Pons (tissue), 1 donor: ENCODE measurements around the gene DNAJA2.
"Not testable (repeated sequence)": the region's sequence is repeated elsewhere in the genome, so short reads cannot be mapped to it uniquely, and the experiment has no call there.

ENCODE experiments used
- DNase-seq: peaks from one replicate; pipeline ENCODE4 v3.0.0-alpha.2; 2016; ENCODE audit warnings: low spot score

Gene DNAJA2

GRCh38 chr16:46975165-46975564, 1.7 kb upstream of the DNAJA2 start:
- no peak for DNase-seq

- no peak for DNase-seq
Measured at GRCh38 chr16:46974352-46974751, 878 bp upstream of the DNAJA2 start.

GRCh38 chr16:46973996-46974324, 486 bp upstream of the DNAJA2 start:
- no peak for DNase-seq

- peak; percentile 22 for DNase-seq
Measured at GRCh38 chr16:46972429-46973206, 856 bp downstream of the DNAJA2 start.

GRCh38 chr16:46971271-46971670, 2.2 kb downstream of the DNAJA2 start:
- DNase-seq, result no peak

- DNase-seq, result peak; percentile 14
Measured at GRCh38 chr16:46970089-46970488, 3.4 kb downstream of the DNAJA2 start.

GRCh38 chr16:46968063-46968435, 5.4 kb downstream of the DNAJA2 start:
- no peak for DNase-seq

- no peak for DNase-seq
Measured at GRCh38 chr16:46962629-46963028, 10.8 kb downstream of the DNAJA2 start.

GRCh38 chr16:46961373-46962353, 11.8 kb downstream of the DNAJA2 start:
- DNase-seq, result no peak

GRCh38 chr16:46954562-46954961, 18.9 kb downstream of the DNAJA2 start:
- no peak for DNase-seq

- no peak for DNase-seq
Measured at GRCh38 chr16:46950009-46950408, 23.5 kb downstream of the DNAJA2 start.

- DNase-seq, result no peak
Measured at GRCh38 chr16:46949241-46949892, 24.1 kb downstream of the DNAJA2 start.

GRCh38 chr16:46948548-46949166, 24.8 kb downstream of the DNAJA2 start:
- DNase-seq, result no peak

- DNase-seq, result no peak
Measured at GRCh38 chr16:46947900-46948547, 25.4 kb downstream of the DNAJA2 start.

- not testable (repeated sequence) for DNase-seq
Measured at GRCh38 chr16:46944713-46945112, 28.8 kb downstream of the DNAJA2 start.

GRCh38 chr16:46937536-46937935, 35.9 kb downstream of the DNAJA2 start:
- no peak for DNase-seq

- DNase-seq, result no peak
Measured at GRCh38 chr16:46932802-46933201, 40.7 kb downstream of the DNAJA2 start.

GRCh38 chr16:46930861-46931260, 42.6 kb downstream of the DNAJA2 start:
- DNase-seq, result no peak

- peak; percentile 74 for DNase-seq
Measured at GRCh38 chr16:46929378-46930332, 43.8 kb downstream of the DNAJA2 start.

- no peak for DNase-seq
Measured at GRCh38 chr16:46928811-46929210, 44.7 kb downstream of the DNAJA2 start.
